Progenitor cell of endocrine pancreas (in vitro differentiated cells): ENCODE data around the gene PCBP4. TPM values are rescaled to one million over a fixed set of nuclear protein-coding genes. Genes with fewer than 3 reads are reported as not detected.
A peak's percentile ranks its signal among the peaks of the same experiment; 100 is the strongest.

Source experiments
- DNase-seq: peaks from one replicate; pipeline ENCODE4 v3.0.0; 2021; ENCODE audit warnings: low spot score; ENCODE audit not compliant: unreplicated experiment
- H3K27ac Mint-ChIP-seq: 2 replicates; pipeline ENCODE4 v1.8.0; 2021; ENCODE audit warnings: mild to moderate bottlenecking, moderate library complexity, mixed read lengths
- H3K27me3 Mint-ChIP-seq: 2 replicates; pipeline ENCODE4 v1.8.0; 2021; ENCODE audit warnings: mixed read lengths
- H3K36me3 Mint-ChIP-seq: 2 replicates; pipeline ENCODE4 v1.8.0; 2022; ENCODE audit warnings: mixed read lengths; ENCODE audit not compliant: insufficient read depth
- H3K4me1 Mint-ChIP-seq: 2 replicates; pipeline ENCODE4 v1.8.0; 2021; ENCODE audit warnings: low read depth, mixed read lengths
- H3K4me3 Mint-ChIP-seq: 2 replicates; pipeline ENCODE4 v1.8.0; 2021; ENCODE audit warnings: low read depth, mild to moderate bottlenecking, moderate library complexity, mixed read lengths
- H3K9me3 Mint-ChIP-seq: 2 replicates; pipeline ENCODE4 v1.8.0; 2021; ENCODE audit warnings: low read depth, mixed read lengths
- CTCF ChIP-seq: fragments of 200-600 bp; sonication (generic); IDR thresholded peaks from one replicate; pipeline ENCODE4 v1.5.0; 2021; ENCODE audit warnings: antibody characterized with exemption, mild to moderate bottlenecking; ENCODE audit not compliant: unreplicated experiment
- total RNA-seq: library from RNA; stranded (reverse); gene quantifications from 2 replicates; pipeline ENCODE4 v1.2.1, GENCODE V29; 2021

PCBP4 gene
- total RNA-seq, 1 donor from 2014 or later, result 160 TPM

GRCh38 chr3:52005571-52005986, 38.3 kb upstream of the PCBP4 start:
- H3K36me3 Mint-ChIP-seq, result no peaks in the 10 kb centered on the region
- peaks cover 3% of the 10 kb centered on the region for H3K4me1 Mint-ChIP-seq
- no peak for TF ChIP-seq CTCF
- no peaks in the 10 kb centered on the region for H3K9me3 Mint-ChIP-seq
- no peak overlapping the region for H3K4me3 Mint-ChIP-seq
- H3K27me3 Mint-ChIP-seq, result peaks cover 19% of the 10 kb centered on the region
- no peak overlapping the region for H3K27ac Mint-ChIP-seq
- no peak for DNase-seq

- no peaks in the 10 kb centered on the region for H3K36me3 Mint-ChIP-seq
- peaks cover 19% of the 10 kb centered on the region for H3K27me3 Mint-ChIP-seq
- no peak for TF ChIP-seq CTCF
- no peaks in the 10 kb centered on the region for H3K9me3 Mint-ChIP-seq
- DNase-seq, result no peak
- no peak overlapping the region for H3K4me3 Mint-ChIP-seq
- H3K4me1 Mint-ChIP-seq, result peaks cover 3% of the 10 kb centered on the region
- no peak overlapping the region for H3K27ac Mint-ChIP-seq
These were observed 37.7 kb upstream of the PCBP4 start for GRCh38 chr3:52004906-52005395.

GRCh38 chr3:52004163-52004787, 37.0 kb upstream of the PCBP4 start:
- H3K27me3 Mint-ChIP-seq, result peaks cover 19% of the 10 kb centered on the region
- no peak overlapping the region for H3K27ac Mint-ChIP-seq
- no peaks in the 10 kb centered on the region for H3K9me3 Mint-ChIP-seq
- H3K36me3 Mint-ChIP-seq, result no peaks in the 10 kb centered on the region
- peak; percentile 46 for DNase-seq
- H3K4me1 Mint-ChIP-seq, result peaks cover 3% of the 10 kb centered on the region
- peak; percentile 66 for TF ChIP-seq CTCF
- H3K4me3 Mint-ChIP-seq, result no peak overlapping the region

DNA sequence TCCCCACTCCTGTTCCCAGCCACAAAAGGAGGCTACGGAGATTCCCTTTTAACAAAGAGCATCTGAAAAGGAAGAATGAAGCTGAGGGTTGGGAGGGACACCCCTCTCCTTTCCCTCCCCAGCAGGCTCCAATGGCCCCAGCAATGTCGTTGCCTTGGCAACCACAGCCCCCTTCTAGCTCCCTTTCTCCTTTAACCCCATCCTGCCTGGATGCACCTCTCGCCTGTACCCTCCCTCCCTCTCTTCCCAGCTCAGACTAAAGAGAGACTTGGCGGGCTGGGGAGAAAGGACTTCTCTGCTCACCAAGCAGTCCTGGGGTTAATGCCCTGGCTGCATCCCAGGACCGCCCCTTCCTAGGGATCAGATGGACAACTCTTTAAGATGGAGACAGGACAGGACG, 35.5 kb upstream of the PCBP4 start:
- Mint-ChIP-seq H3K27ac (no peak overlapping the region), H3K9me3 (no peaks in the 10 kb centered on the region), H3K4me3 (no peak overlapping the region), H3K27me3 (peaks cover 19% of the 10 kb centered on the region), H3K4me1 (peaks cover 8% of the 10 kb centered on the region), H3K36me3 (no peaks in the 10 kb centered on the region)
- DNase-seq, result no peak
- no peak for TF ChIP-seq CTCF

DNA sequence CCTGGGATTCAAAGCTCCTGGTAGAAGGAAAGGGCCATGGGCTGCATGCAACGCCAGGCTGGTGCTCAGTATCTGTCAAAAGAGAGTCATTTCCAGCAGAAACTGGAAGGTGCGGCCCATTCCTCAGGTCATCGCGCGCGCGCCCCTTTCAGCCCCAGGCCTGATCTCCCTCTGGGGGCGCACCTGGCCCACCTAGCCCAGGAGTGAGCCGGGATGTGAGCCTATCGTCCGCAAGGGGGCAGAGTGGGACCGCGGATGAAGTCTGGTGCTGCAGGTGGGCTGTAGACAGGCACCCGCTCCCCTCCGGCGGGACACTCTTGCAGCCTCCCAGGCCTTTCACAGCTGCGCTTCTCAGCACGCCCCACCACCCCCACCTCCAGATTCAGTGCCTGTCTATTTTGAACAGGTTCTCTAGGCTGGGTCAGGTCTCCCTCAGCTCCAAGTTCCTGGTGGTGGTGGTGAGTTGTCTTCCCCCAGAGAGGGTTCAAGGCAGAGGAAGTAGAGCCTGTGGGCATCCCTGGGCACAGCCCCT, 34.3 kb upstream of the PCBP4 start:
- peak; percentile 98 for TF ChIP-seq CTCF
- H3K4me3 Mint-ChIP-seq, result no peak overlapping the region
- no peaks in the 10 kb centered on the region for H3K9me3 Mint-ChIP-seq
- H3K36me3 Mint-ChIP-seq, result no peaks in the 10 kb centered on the region
- peaks cover 19% of the 10 kb centered on the region for H3K27me3 Mint-ChIP-seq
- peak overlapping the region; percentile 78 for H3K27ac Mint-ChIP-seq
- peak; percentile 91 for DNase-seq
- H3K4me1 Mint-ChIP-seq, result peaks cover 8% of the 10 kb centered on the region
